HepG2 (cell line): ENCODE data around the gene TRIM31.

Source experiments
- BRD4 ChIP-seq: sonication (generic); formaldehyde crosslinking; IDR thresholded peaks from 2 replicates; pipeline ENCODE4 v1.4.0; 2020; ENCODE audit warnings: missing genetic modification reagents
- KDM5B ChIP-seq: sonication (generic); formaldehyde crosslinking; IDR thresholded peaks from 2 replicates; pipeline ENCODE4 v1.4.0; 2020; ENCODE audit warnings: missing genetic modification reagents, mild to moderate bottlenecking, borderline replicate concordance

DNA sequence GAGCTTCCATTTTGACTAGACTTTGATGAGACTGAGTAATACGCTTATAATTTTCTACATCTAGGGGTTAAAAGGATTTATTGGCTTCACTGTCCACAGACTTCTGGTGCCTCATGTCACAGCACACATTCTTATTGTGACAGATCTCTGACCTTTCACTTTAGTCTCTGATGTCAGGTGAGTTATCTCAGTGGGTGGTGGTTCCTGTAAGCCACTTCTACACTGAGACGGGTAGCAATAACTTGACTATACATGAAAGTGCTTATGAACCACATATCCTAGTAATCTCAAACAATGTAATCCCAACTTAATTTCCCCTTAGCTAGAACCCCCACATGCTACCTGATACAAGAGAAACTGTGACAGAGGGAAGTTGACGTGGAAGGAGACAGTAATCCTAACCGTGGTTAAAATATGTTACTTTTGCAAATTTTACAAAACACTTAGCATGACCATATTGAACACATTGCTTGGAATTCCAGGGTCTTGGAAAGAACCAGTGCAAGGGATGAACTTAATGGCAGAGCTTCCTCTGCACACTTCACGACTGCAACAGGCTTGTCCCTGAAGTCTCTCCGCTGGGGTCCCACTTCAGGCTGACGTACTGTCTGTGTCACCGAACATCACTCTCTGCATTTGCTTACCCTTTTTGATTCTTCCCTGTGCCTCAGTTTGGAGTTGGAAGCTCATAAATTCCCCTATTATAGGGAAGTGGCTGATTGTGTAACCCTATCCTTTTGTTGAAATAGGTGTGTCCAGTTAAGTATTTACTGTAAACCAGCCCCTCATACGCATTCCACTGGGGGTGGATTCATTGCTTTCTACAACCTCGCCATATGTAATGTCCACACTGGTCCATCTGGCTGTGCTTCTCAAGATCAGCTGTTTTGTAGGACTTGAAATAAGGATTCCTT, 16.6 kb upstream of the TRIM31 start:
- TF ChIP-seq KDM5B (CRISPR knock-in tag): no peak
- no peak for TF ChIP-seq BRD4
